Kidney (tissue), 14 donors: ENCODE measurements around the gene CTF1. TPM values are rescaled to one million over a fixed set of nuclear protein-coding genes. Genes with fewer than 3 reads are reported as not detected.
A peak's percentile ranks its signal among the peaks of the same experiment; 100 is the strongest.

Experiments used
- DNase-seq, 5 donors: peaks; one replicate each; pipeline ENCODE4 v3.0.0-alpha.2; 2013 to 2020
- FAIRE-seq: peaks from 2 replicates; lab custom pipeline; 2012; peaks lifted over from hg19 to GRCh38; lab: Jason Lieb, UNC
- H3K27ac ChIP-seq, 2 donors: one replicate each; pipeline ENCODE4 v1.7.0; 2013; ENCODE audit warnings: low read depth in 2 of 2, low read length in 2 of 2, inconsistent platforms in 1 of 2
- H3K27me3 ChIP-seq: one replicate; pipeline ENCODE4 v1.7.1; 2013; ENCODE audit warnings: low read length, inconsistent platforms; ENCODE audit not compliant: control insufficient read depth, insufficient read depth
- H3K36me3 ChIP-seq, 3 donors: one replicate each; pipeline versions ENCODE4 v1.7.0 to v1.7.1; 2013; ENCODE audit warnings: low read length in 3 of 3, control low read depth in 1 of 3, inconsistent platforms in 1 of 3; ENCODE audit not compliant: insufficient read depth in 3 of 3, control insufficient read depth in 2 of 3
- H3K4me1 ChIP-seq, 3 donors: one replicate each; pipeline versions ENCODE4 v1.7.0 to v1.7.1; 2013; ENCODE audit warnings: low read length in 3 of 3, inconsistent platforms in 1 of 3, low read depth in 1 of 3; ENCODE audit not compliant: control insufficient read depth in 2 of 3, insufficient read depth in 2 of 3
- H3K4me3 ChIP-seq, 3 donors: one replicate each; pipeline versions ENCODE4 v1.7.0 to v1.8.1; 2013; ENCODE audit warnings: low read length in 3 of 3, control low read depth in 1 of 3, inconsistent platforms in 1 of 3
- H3K9ac ChIP-seq, 3 donors: one replicate each; pipeline versions ENCODE4 v1.7.0 to v1.7.1; 2013; ENCODE audit warnings: low read length in 3 of 3, control low read depth in 1 of 3, inconsistent platforms in 1 of 3
- H3K9me3 ChIP-seq, 3 donors: one replicate each; pipeline versions ENCODE4 v1.7.0 to v1.7.1; 2013; ENCODE audit warnings: low read length in 3 of 3, control low read depth in 1 of 3, inconsistent platforms in 1 of 3; ENCODE audit not compliant: control insufficient read depth in 2 of 3, insufficient read depth in 1 of 3
- intact Hi-C: fragments of 100-400 bp; cut with DNase I; formaldehyde crosslinking; loops from one replicate; pipeline ENCODE4 v1.11.1; 2022
- polyA plus RNA-seq: library from polyadenylated mRNA; stranded (reverse); fragments of 350-450 nt; fragmentation: Illumina TruSeq; extraction: RNeasy Lipid Tissue Mini Kit (QIAGEN cat#74804); gene quantifications from one replicate; pipeline ENCODE4 v1.2.3, GENCODE V29; 2014; ENCODE audit warnings: low read depth, low replicate concordance; ENCODE audit not compliant: insufficient read depth
- total RNA-seq: library from RNA; stranded (reverse); fragmentation: NEBNext Ultra II Directional; extraction: Animal tissue kit (Norgen Biotek cat#: 25700); gene quantifications from one replicate; pipeline ENCODE4 v1.2.1, GENCODE V29; 2021
- TF ChIP-seq, protein P1 (sequence below): IDR thresholded peaks from 3 replicates; pipeline ENCODE4 v1.5.1; 2012; ENCODE audit warnings: mild to moderate bottlenecking, moderate library complexity, borderline replicate concordance; ENCODE audit not compliant: insufficient read depth; ENCODE audit errors: extremely low read depth
- donor health status: control.
- donor health status: control.
- donor health status: control.
- donor health status: control.
- donor health status: control.
- donor health status: DM: yes; HTN: yes; CAD: no.
- donor health status: Normal renal cell carcinoma (clear cell type).

CTF1 gene
- total and polyA plus RNA-seq, 2 donors from 2014 or later = 7.3 to 13.0 TPM

DNA sequence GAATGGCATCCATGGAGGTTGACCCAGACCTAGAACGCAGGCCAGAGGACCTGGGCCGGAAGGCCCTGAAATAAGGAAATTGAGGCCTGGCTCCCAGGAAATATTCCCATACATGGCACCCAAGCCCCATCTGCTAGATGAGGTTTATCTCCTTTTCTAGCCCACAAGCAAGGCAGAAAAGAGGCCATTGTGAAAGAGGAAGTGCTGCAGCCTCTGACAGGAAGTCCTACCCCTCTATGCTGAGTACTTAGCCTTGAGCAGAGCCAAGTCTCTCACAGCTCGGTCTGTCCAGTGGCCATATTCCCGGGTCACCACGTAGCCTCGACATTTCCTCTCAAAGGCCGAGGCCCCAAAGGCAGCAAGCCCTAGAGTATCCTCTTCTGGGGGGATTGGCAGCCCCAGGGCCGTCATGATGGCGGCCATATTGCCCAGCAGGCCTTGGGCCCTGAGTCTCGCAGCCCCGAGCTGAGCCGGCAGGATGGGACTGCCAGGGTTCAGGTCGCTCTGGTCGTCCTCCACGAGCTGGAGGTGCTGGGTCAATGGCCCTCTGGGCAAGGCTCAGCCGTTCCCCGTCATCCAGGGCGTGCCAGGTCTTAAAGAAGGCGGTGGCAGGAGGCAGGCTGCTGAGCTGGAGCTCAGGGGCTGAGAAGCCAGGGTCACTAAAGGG is 7.8 kb downstream of the CTF1 start:
- no peaks in the 10 kb centered on the region for H3K36me3 ChIP-seq
- FAIRE-seq (no peak), DNase-seq (no peak)
- H3K9me3 ChIP-seq = no peaks in the 10 kb centered on the region
- intact Hi-C loops = no loop called here
- TF ChIP-seq, protein P1, sequence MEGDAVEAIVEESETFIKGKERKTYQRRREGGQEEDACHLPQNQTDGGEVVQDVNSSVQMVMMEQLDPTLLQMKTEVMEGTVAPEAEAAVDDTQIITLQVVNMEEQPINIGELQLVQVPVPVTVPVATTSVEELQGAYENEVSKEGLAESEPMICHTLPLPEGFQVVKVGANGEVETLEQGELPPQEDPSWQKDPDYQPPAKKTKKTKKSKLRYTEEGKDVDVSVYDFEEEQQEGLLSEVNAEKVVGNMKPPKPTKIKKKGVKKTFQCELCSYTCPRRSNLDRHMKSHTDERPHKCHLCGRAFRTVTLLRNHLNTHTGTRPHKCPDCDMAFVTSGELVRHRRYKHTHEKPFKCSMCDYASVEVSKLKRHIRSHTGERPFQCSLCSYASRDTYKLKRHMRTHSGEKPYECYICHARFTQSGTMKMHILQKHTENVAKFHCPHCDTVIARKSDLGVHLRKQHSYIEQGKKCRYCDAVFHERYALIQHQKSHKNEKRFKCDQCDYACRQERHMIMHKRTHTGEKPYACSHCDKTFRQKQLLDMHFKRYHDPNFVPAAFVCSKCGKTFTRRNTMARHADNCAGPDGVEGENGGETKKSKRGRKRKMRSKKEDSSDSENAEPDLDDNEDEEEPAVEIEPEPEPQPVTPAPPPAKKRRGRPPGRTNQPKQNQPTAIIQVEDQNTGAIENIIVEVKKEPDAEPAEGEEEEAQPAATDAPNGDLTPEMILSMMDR = no peak
- no peak overlapping the region for H3K9ac ChIP-seq
- no peaks in the 10 kb centered on the region for H3K27me3 ChIP-seq
- H3K4me3 ChIP-seq = no peak overlapping the region
- peak overlapping the region; percentile 43 to 76 for H3K27ac ChIP-seq
- peaks cover 0 to 11% (median 4%) of the 10 kb centered on the region in 3 donors for H3K4me1 ChIP-seq

DNA sequence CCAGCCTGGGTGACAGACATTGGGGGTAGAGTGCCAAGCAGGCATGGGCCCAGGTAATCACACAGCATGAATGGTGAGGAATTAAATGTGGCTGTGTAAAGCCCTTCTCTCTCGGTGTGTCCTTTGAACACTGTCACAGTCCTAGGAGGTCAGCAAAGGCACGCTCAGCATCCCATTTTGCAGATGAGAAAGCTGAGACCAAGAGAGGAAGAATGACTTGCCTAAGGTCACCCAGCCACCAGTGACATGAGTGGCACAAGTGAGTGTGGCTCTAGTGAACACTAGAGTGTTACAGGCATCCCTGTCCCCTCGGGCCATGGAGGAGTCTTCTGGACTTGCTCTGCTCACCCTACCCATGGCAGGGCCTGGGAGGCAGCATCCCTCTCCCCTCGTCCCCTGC is 10.7 kb downstream of the CTF1 start:
- Histone ChIP-seq H3K4me1 (peaks cover 0 to 9% (median 4%) of the 10 kb centered on the region in 3 donors), H3K27me3 (no peaks in the 10 kb centered on the region), H3K36me3 (no peaks in the 10 kb centered on the region), H3K4me3 (no peak overlapping the region), H3K9me3 (no peaks in the 10 kb centered on the region), H3K27ac (no peak overlapping the region), H3K9ac (no peak overlapping the region)
- intact Hi-C loops = no loop called here
- TF ChIP-seq, protein P1 = no peak
- DNase-seq = no peak
- FAIRE-seq = no peak

DNA sequence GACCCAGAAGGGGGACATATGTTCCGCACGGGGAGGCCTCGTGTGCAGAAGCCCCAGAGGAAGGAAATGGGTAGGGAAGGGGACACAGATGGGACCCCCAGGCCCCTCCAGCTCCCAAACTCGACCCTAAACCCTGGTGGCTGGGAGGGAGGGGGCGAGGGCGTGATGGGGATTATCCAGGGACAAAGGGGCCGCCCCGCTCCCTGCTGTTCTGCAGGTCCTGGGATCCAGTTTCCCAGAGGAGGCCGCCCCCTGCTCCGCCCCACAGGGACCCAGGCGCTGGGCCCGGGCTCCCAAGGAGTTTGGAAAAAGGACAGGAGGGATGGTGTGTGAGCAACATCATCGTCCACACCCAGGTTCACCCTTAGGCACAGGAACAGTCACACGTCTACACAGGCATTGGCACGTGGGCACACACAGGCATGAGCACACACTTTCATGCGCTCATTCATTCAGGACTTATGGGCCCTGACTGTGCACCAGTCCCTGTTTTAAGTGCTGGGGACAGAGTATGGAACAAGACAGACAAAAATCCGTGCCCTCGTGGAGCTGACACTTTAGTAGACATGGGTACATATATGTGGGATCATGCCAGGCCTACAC is 14.1 kb downstream of the CTF1 start:
- H3K9ac ChIP-seq = no peak overlapping the region
- H3K27ac ChIP-seq = no peak overlapping the region
- no peaks in the 10 kb centered on the region for H3K36me3 ChIP-seq
- TF ChIP-seq, protein P1 = no peak
- FAIRE-seq (no peak), DNase-seq (no peak)
- no peak overlapping the region for H3K4me3 ChIP-seq
- no peaks in the 10 kb centered on the region for H3K27me3 ChIP-seq
- no peaks in the 10 kb centered on the region for H3K9me3 ChIP-seq
- intact Hi-C loops = no loop called here
- no peaks in the 10 kb centered on the region for H3K4me1 ChIP-seq
